HL-60 (cell line): ENCODE data around the gene CMTM5.

ENCODE experiments used
- CTCF ChIP-seq: IDR thresholded peaks from one replicate; pipeline ENCODE4 v1.5.1; 2011; ENCODE audit warnings: low read length, control low read depth, inconsistent platforms; ENCODE audit not compliant: insufficient read depth
- GABPA ChIP-seq: IDR thresholded peaks from 2 replicates; pipeline ENCODE4 v1.6.1; 2012; ENCODE audit warnings: low read depth
- POLR2AphosphoS5 ChIP-seq: IDR thresholded peaks from 2 replicates; pipeline ENCODE4 v1.6.1; 2012; ENCODE audit warnings: low read depth
- SPI1 ChIP-seq: IDR thresholded peaks from 2 replicates; pipeline ENCODE4 v1.6.1; 2012; ENCODE audit warnings: low read depth, mild to moderate bottlenecking, borderline replicate concordance
- TF ChIP-seq, protein P1 (sequence below): IDR thresholded peaks from 2 replicates; pipeline ENCODE4 v1.6.1; 2012; ENCODE audit warnings: low read depth; ENCODE audit not compliant: insufficient replicate concordance

DNA sequence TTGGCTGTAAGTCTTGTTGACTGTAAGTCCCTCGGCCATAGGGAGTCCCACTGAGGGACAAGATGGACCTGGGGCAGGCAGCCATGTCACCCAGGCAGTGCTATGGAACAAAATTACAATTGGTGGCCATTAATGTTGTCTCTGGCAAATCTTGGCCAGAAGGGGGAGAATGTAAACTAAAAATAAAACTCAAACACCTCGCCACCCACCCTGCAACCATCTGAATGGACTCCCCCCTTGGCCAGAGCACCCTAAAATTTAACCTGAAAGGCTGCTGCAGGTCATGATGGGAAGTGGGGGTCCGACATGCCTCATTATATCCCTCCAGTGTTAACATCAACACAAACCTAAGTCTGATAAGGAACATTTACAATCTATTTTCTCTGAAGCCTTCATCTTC, 32.4 kb upstream of the CMTM5 start:
- TF ChIP-seq CTCF (no peak), SPI1 (no peak), POLR2AphosphoS5 (no peak), GABPA (no peak)
- TF ChIP-seq, protein P1, sequence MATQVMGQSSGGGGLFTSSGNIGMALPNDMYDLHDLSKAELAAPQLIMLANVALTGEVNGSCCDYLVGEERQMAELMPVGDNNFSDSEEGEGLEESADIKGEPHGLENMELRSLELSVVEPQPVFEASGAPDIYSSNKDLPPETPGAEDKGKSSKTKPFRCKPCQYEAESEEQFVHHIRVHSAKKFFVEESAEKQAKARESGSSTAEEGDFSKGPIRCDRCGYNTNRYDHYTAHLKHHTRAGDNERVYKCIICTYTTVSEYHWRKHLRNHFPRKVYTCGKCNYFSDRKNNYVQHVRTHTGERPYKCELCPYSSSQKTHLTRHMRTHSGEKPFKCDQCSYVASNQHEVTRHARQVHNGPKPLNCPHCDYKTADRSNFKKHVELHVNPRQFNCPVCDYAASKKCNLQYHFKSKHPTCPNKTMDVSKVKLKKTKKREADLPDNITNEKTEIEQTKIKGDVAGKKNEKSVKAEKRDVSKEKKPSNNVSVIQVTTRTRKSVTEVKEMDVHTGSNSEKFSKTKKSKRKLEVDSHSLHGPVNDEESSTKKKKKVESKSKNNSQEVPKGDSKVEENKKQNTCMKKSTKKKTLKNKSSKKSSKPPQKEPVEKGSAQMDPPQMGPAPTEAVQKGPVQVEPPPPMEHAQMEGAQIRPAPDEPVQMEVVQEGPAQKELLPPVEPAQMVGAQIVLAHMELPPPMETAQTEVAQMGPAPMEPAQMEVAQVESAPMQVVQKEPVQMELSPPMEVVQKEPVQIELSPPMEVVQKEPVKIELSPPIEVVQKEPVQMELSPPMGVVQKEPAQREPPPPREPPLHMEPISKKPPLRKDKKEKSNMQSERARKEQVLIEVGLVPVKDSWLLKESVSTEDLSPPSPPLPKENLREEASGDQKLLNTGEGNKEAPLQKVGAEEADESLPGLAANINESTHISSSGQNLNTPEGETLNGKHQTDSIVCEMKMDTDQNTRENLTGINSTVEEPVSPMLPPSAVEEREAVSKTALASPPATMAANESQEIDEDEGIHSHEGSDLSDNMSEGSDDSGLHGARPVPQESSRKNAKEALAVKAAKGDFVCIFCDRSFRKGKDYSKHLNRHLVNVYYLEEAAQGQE, result no peak
